DMS 273 (cell line): ENCODE measurements around the gene KRTAP9-1.
"Not testable (repeated sequence)": the region's sequence is repeated elsewhere in the genome, so short reads cannot be mapped to it uniquely, and the experiment has no call there.

Experiments used
- DNase-seq: peaks from one replicate; lab custom pipeline; 2025; ENCODE audit not compliant: unreplicated experiment; lab: John Stamatoyannopoulos, UW

Gene KRTAP9-1, protein sequence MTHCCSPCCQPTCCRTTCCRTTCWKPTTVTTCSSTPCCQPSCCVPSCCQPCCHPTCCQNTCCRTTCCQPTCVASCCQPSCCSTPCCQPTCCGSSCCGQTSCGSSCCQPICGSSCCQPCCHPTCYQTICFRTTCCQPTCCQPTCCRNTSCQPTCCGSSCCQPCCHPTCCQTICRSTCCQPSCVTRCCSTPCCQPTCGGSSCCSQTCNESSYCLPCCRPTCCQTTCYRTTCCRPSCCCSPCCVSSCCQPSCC

DNA sequence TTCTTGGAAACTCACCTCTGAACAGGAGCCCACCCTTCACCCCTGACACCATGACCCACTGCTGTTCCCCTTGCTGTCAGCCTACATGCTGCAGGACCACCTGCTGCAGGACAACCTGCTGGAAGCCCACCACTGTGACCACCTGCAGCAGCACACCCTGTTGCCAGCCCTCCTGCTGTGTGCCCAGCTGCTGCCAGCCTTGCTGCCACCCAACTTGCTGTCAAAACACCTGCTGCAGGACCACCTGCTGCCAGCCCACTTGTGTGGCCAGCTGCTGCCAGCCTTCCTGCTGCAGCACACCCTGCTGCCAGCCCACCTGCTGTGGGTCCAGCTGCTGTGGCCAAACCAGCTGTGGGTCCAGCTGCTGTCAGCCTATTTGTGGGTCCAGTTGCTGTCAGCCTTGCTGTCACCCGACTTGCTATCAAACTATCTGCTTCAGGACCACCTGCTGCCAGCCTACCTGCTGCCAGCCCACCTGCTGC is at the start of gene KRTAP9-1:
TSS of gene KRTAP9-1 (plus strand) at position 51 of the 482 bp plus-strand sequence. CDS start at position 51, 0 bp downstream.
- DNase-seq: not testable (repeated sequence)

DNA sequence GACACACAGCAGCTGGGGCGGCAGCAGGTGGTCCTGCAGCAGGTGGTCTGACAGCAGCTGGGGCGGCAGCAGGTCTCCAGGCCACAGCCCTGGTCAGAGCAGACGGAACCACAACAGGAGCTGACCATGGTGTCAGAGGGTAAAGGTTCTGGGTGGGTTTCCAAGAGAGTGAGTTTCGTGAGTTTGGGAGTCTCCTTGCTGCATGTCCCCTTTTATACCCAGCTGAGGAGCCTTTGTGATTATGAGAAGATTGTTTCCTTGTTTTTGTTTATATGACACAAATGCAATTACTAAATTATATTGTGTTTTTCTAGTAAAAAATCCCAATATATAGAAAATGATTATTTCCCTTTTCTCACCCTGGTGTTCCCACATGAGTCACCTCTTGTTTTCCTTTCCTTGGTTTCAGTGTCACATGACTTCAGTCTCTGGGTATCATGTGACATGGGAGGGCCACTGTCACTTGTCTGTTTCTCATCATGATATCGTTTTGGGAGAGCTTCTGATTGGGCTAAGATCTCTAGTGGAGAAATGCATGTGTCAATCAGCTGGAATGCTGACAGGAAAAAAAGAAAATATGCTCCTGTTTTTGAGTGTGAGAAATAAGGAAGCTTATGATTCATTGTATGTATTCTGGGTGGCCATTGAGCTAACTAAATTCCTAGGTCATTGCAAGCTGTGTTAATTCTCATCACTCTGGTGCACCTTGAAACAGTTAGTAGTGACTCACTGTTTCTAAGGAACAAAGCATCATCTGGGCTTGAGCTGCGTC is 49.1 kb upstream of the KRTAP9-1 start, which contains the start of gene KRTAP4-6:
TSS of gene KRTAP4-6 (minus strand) at position 185 of the 772 bp plus-strand sequence. CDS start at position 128, 57 bp downstream.
- DNase-seq: no peak

DNA sequence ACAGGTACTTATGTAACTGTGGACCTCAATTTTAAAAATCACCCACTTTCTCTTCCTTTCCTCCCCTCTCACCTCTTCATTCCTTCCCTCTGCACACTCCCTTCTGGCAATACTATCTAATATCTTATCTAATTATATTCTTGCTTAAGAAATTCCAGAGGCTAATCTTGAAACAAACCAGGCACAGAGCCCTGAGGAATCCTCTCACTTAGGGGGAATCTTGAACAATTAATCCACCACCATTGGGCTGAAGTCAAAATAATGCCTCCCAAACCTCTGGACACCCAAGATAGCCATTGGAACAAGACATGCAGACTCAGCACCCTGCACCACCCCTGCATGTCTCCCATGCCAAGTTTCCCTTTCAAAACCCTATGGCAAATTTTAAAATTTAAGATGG is 48.3 kb upstream of the KRTAP9-1 start:
- no peak for DNase-seq

DNA sequence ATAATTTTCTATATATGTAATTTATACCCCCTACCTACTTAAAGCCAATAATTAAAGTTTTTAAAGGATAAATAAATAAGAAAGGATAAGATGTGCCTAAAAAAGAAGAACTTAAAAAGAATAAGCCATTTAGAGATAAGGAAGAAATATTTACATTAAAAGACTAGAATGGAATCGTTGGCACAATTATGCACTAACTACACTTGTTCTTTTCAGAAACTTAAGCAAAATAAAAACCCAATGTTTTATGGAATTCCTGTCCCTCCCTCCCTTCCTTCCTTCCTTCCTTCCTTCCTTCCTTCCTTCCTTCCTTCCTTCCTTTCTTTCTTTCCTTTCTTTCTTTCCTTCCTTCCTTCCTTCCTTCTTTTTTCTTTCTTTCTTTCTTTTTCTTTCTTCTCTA is 44.8 kb upstream of the KRTAP9-1 start:
- DNase-seq: no peak

DNA sequence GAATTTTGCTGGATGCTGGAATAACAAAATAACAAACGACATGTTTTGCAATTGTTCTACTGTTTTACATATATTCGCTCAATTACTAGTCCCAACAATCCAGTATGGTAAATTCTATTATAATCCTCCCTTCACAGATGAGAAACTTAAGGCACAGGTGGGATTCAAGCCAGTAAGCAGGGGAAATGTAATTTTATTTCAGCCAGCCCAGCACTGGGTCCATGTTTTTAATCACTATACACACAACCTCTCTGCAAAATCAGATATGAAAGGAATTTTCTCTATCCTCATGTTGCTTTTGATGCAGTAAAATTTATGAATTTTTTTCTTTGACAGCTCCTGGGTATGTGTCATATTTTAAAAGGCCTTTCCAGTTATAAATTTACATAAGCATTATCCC is 44.4 kb upstream of the KRTAP9-1 start:
- no peak for DNase-seq

DNA sequence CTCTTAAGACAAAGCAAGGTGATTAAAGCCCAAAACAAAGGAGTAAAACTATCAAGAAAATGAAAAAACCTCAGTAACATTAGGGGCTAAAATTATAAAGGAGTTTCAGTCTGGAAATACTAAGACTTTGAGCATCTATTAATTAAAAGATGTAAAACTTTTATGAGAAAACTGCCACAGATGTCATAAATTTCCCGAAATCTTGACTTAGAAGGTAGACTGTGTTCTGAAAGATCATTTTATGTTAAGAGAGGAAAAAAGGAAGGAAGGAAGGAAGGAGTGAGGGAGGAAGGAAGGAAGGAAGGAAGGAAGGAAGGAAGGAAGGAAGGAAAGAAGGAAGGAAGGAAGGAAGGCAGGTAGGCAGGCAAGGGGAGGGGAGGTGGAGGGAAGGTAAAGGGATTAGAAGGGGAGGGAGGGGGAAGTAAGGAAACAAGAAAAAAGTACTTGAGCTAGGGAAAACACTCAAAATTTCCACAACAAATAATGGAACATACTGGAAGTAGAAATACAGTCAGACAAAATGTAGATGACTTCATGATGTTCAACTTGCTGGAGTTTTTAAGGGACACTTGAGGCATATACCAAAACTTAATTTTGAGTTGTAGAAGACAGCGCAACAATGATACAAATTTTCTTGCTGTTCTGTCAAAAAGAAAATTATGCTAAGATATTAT is 42.0 kb upstream of the KRTAP9-1 start:
- no peak for DNase-seq

DNA sequence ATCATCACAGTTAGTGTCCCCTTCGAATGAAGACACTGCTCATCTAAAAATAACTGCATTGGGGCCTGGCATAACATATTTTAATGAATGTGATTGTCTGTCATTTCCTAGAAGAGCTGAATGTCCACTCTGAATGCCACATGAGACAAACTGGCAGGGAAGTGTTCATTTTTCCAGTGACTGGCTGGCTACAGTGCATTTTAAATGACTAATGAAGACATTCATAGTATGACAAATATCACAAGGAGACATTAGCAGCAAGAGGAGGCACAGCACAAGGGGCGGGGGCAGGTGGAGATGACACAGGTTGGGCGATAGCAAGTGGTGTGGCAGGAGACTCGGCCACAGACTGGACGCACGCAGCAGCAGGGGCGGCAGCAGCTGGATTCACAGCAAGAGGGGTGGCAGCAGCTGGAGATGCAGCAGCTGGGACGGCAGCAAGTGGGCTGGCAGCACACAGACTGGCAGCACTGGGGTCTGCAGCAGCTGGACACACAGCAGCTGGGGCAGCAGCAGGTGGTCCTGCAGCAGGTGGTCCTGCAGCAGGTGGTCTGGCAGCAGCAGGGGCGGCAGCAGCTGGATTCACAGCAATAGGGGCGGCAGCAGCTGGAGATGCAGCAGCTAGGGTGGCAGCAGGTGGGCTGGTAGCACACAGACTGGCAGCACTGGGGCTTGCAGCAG is 40.6 kb upstream of the KRTAP9-1 start:
- not testable (repeated sequence) for DNase-seq

DNA sequence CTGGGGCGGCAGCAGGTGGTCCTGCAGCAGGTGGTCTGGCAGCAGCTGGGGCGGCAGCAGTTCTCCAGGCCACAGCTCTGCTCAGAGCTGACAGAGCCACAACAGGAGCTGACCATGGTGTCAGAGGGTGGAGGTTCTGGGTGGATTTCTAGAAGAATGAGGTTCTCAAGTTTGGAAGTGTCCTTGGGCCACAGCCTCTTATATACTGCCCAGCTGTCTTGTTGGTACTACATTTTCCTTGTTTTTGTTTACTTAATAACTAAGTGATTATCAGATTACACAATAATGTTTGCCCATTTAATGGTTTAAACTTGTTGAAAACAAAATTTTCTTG is 40.1 kb upstream of the KRTAP9-1 start, which contains the start of gene KRTAP4-5:
TSS of gene KRTAP4-5 (minus strand) at position 174 of the 334 bp plus-strand sequence. CDS start at position 116, 58 bp downstream.
- DNase-seq: no peak

DNA sequence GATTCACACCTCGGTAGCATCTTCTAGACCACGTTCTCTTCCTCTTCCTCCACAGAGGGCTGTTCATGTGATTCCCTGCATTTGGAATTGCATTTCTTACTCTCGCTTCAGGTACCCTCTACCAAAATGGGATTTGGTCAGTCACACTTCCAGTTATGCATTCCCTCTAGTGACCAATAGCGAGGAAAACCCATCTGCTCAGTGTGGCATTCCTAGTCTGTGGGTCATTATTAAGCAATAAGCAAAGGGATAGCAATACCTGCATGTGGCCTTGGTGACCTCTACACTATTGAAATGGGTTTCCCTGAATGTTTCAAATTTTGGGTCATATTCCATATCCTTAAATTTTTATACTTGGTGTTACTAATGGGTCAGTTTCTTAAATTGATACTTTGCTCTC is 39.7 kb upstream of the KRTAP9-1 start:
- DNase-seq: no peak

DNA sequence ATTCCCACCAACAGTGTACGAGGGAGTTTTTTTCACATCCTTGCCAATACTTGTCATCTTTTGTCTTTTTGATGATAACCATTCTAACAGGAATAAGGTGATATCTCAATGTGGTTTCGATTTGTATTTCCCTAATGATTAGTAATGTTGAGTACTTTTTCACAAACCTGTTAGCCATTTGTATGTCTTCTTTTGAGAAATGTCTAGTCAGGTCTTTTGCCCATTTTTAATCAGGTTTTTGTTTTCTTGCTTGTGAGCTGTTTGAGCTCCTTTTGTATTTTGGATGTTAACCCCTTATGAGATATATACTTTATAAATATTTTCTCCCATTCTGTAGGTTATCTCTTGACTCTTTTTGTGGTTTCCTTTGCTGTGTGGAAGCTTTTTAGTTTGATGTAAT is 38.2 kb upstream of the KRTAP9-1 start:
- DNase-seq: no peak

DNA sequence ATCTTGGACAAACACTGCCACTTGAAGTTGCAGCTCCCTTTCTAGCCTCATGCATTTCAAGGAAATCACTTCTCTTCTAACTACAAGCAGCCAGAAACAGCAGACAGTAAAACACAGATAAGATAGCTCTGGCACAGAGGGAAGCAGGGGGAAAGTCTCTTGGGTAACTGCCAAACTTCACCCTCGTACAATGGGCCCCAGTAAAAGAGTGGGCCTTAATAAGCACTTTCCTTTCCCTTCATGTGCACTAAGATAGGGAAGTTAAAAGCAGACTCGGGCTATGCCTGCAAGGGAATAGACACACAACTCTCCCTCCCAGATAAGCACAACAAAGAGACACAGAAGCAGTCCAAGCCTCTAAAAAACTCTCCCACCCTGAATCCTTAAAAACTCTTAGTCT is 35.8 kb upstream of the KRTAP9-1 start:
- no peak for DNase-seq

DNA sequence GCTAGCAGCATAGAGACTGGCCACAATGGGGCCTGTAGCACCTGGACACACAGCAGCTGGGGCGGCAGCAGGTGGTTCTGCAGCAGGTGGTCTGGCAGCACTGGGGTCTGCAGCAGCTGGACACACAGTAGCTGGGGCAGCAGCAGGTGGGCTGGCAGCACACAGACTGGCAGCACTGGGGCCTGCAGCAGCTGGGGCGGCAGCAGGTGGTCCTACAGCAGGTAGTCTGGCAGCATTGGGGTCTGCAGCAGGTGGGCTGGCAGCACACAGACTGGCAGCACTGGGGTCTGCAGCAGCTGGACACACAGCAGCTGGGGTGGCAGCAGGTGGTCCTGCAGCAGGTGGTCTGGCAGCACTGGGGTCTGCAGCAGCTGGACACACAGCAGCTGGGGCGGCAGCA is 29.5 kb upstream of the KRTAP9-1 start:
- not testable (repeated sequence) for DNase-seq

DNA sequence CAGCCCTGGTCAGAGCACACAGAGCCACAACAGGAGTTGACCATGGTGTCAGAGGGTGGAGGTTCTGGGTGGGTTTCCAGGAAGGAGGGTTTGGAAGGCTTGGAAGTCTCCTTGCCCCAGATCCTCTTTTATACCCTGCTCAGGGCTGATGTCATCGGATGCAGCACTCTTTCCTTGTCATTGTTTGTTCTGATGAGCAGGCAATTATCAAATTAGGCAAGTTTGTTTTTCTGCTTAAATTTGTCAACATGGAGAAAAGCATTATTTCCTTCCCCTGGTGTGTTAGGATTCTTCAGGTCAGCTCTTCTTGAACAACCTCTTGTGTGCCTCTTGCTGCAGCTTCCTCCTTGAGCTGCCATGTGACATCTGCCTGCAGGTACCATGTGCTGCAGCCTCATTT is 29.0 kb upstream of the KRTAP9-1 start, which contains the start of gene KRTAP4-4:
TSS of gene KRTAP4-4 (minus strand) at position 101 of the 400 bp plus-strand sequence. CDS start at position 44, 57 bp downstream.
- DNase-seq: no peak

DNA sequence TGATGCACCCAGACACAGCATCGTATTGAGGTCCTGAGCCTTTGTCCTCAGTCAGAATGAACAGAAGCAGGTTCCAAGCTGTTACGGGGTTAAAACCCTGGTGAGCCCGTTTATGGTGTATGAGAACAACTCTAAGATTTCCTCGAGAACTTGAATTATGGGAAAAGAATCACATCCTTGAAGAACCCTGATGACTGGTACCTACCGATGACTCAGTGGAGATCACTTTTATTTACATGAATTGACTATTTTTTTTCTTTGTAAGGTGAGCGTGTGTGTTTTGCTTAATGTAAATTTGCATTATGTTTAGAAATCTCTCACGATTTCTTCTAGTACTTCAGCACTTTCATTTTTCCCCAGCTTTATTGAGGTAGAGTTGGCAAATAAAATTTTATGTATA is 25.9 kb upstream of the KRTAP9-1 start:
- no peak for DNase-seq

DNA sequence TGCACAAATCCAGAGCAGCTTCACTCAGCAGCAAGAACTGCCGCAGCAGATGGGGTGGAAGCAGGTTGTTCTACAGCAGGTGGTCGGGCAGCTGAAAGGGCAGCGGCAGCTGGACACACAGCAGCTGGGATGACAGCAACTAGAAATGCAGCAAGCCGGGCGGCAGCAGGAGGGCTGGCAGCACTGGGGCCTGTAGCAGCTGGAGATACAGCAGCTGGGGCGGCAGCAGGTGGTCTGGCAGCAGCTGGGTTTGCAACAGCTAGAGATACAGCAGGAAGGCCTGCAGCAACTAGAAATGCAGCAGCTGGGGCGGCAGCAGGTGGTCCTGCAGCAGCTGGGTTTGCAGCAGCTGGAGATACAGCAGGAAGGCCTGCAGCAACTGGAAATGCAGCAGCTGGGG is 22.1 kb upstream of the KRTAP9-1 start:
- no peak for DNase-seq

DNA sequence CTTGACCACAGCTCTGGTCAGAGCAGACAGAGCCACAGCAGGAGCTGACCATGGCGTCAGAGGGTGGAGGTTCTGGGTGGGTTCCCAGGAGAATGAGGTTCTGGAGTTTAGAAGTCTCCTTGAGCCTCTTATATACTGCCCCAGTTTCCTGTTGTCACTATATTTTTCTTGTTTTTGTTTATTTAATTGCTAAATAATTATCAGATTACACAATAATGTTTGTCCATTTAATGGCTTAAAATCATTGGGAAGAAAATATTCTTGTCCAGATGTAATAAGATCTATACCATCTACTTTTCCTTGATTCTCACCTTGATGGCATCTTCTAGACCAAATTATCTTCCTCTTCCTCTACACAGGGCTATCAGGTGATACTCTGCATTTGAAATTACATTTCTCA is 21.6 kb upstream of the KRTAP9-1 start, which contains the start of gene KRTAP4-3:
TSS of gene KRTAP4-3 (minus strand) at position 101 of the 400 bp plus-strand sequence. CDS start at position 52, 49 bp downstream.
- DNase-seq: no peak

DNA sequence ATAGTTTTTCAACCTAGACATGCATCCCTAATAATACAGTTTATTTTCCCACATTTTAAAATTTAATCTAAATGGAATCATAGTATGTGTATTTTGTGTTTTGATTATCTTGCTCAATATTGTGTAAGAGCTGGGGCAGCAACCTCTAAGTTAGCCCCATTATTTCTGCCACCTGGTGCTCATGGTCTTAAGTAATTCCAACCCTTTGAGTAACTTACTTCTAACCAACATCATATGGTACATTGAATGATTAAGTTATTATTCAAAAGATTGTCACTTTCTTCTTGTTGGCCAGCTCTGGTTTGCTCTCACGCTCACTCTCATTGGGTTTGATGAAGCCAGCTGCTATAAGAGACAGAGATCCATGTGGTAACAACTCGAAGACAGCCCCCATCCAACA is 17.8 kb upstream of the KRTAP9-1 start:
- DNase-seq: no peak

DNA sequence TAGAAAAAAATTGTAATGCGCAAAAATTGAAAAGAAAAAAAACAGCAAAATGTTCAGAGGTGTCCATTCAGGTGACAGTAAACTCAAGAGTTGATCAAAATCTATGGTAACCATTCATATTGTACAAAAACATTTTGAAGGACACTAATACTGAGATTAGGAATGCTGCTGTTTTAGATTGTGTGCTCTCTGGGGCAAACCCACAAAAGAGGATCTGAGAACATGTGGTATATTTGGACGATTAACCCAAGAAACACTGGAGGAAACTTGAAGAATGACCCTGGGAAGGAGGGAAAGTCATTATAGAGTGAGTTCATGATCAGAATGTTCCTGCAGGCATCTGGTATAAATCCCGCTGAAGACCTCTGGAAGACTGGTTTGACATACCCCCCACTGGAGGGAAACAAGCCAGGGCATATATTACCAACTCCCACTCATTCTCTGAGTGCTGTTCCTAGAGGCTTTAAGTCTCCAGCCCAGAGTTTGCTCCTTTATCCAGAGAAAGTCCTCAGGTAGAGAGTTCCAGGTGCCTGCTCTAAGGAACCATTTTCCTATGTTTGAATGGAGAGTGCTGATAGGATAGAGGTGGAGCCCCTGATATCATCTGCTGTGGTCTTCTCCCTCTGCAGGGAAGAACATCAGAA is 12.8 kb upstream of the KRTAP9-1 start:
- DNase-seq: no peak

DNA sequence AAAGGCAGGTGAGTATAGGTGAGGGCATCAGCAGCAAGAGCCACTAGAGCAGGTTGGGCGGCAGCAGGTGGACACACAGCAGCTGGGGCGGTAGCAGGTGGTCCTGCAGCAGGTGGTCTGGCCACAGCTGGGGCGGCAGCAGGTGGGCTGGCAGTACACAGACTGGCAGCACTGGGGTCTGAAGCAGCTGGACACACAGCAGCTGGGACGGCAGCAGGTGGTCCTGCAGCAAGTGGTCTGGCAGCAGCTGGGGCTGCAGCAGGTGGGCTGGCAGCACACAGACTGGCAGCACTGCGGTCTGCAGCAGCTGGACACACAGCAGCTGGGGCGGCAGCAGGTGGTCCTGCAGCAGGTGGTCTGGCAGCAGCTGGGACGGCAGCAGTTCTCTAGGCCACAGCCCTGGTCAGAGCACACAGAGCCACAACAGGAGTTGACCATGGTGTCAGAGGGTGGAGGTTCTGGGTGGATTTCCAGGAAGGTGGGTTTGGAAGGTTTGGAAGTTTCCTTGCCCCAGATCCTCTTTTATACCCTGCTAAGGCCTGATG is 11.9 kb upstream of the KRTAP9-1 start, which contains the start of gene KRTAP4-2:
TSS of gene KRTAP4-2 (minus strand) at position 495 of the 545 bp plus-strand sequence. CDS start at position 438, 57 bp downstream.
- DNase-seq: no peak

DNA sequence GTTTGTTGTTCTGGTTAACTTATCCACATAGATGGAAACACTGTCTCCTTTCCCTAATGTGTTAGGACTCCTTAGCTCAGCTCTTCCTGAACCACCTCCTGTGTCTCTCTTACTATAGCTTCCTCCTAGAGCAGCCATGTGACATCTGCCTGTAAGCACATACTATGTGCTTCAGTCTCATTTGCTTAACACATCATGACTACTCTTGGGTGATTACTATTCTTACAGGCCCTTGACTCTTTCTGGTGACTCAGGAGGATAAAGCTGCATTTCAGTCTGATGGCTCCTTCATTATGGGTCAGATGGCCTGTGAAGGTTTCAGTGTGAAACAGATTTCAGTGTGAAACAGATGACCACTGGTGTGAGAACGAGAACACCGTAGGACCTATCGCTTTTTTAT is 11.3 kb upstream of the KRTAP9-1 start:
- no peak for DNase-seq
